ENCODE results near the gene MYOC.
"Not testable (repeated sequence)": the region's sequence is repeated elsewhere in the genome, so short reads cannot be mapped to it uniquely, and the experiment has no call there.

MYOC gene

DNA sequence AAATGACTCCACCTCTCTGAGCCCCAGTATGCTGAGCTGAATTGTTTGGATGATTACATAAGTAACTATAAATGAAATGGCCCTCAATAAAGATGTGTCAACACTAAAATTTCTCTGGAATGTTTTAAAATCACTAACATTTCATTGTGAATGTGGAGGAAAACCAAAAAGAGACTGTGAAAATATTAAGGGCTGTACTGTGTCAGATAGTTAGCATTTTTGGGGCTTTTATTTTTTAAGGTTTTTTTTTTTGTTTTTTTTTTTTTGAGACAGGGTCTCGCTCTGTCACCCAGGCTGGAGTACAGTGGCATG lies 6.3 kb downstream of the MYOC start:
- DNase-seq (ENCODE audit: low read depth): no peak

DNA sequence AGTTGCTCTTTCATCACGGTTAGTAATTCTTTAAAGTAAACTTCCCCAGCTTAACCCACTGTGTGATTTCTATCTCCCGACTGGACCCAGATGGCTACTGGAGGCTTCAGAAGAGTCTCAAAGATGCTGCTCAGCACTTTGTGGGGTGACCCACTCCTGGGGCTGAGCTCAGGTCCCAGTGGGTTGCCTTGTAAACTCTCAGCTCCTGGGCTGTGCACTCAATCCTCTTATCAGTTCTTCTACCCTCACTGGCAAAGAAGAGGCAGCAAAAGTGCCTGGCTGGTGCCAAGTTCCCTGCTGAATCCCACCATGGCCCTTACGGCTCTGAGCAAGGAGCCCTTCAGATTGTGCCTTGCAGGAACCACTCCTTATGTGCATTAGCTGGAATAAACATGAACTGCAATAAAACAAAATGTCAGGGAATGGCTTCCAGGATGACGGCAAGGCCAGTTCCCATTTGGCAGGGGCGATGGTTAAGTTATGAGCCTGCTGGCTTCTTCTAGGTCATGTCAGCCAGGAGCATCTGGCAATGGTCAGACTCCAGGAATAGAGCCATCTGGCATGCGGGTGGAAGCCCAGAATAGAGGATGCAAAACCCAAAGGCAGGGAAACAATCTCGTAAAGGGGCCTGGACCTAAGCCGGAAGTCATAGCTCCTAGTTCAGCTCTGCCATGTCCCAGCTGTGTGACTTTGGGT lies 6.8 kb downstream of the MYOC start:
- no peak for DNase-seq (ENCODE audit: low read depth)

DNA sequence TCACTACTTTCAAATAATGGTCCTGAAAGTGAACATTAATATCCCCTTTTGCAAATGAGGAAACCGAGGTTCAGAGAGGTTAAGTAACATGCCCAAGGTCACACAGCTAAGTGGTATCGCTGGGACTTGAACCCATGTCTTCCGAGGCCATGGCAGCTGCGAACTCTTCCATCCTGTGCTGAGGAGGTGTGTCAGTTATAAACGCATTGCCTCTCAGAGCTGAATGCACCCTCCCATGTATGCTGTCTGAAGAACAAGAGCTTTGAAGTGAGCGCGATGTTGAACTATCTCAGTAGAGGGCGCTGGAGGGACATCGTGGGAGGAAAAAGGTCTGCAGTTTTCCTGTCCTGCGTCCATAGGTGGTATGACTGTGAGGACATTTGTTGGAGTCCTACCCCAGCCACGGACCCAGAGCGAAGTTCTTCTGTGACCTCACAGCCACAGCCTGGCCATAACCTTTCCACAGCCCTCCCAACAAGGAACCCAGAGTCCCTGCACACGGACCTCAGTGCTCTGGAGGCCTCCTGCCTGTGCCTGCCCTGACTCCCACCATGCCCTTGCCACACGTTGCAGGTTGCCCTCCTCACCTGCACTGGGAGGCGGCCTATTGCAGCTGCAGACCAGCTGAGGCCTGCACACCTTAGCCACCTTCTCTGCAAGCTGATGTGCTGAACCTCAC lies 7.5 kb downstream of the MYOC start:
- peak; percentile 23 for DNase-seq (ENCODE audit: low read depth)

DNA sequence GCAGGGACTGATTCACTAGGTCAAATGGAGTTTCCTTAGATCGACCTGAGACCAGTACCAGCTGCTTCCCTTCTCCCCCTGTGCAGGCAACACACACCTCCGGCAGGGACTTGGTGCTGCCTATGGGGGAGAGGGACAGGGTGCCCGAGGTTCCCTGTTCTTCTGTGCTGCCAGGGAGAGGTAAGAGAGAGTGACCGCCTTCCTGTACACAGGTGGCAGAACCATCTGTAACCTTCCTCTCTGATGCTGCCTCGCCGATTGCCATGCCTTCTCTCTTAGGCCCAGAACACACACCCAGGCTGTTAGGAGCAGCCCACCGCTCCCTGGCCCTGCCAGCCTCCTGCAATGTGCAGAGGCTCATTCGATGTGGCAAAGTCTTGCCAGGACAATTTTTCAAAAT lies 9.3 kb downstream of the MYOC start:
- DNase-seq (ENCODE audit: low read depth): no peak

DNA sequence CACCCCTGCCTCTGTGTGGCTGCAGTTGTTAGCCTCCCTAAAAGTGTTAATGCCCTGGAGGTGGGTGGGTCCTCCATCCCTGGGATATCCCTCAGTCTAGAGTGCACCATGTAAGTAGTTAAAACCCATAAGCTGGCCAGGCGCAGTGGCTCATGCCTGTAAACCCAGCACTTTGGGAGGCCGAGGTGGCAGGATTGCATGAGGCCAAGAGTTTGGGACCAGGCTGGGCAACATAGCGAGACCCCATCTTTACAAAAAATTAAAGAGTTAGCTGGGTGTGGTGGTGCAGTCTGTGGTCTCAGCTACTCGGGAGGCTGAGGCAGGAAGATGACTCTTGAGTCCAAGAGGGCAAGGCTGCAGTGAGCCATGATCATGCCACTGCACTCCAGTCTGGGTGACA lies 10.3 kb downstream of the MYOC start:
- DNase-seq (ENCODE audit: low read depth): no peak

DNA sequence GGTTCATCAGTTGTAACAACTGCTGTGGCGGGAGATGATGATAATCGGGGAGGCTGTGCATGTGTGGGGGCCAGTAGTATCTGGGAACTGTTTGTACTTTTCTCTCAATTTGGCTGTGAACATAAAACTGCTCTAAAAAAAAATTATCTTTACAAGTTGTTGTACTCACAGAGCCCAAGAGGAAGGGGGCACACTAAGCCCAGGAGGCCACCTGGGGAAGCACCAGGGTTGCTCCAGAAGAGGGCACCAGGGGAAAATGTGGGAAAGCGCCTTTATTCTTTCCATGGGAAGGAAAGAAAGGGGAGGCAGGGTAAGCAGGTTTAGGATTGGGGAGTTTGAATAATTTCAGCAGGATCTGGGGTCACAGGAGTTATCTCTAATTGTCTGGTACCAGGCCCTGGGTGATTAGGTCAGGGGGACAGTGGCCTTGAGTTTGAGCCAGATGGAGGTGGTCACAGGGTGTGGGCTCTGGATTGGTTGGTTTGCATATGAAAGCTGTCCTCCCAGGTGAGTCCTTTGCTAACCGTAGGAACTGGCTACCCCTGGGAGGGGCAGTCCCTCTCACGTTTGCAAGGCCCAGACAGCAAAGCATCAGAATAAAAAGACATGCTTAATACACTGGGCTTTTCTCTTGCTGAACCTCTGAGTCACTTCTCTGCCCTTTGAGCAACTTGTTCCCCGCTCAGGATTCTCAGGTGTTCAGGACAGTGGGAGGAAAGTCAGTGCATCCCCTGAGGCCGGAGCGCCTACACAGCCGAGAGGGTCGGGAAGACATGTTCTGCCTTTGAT lies 11.2 kb downstream of the MYOC start:
- no peak for DNase-seq (ENCODE audit: low read depth)

DNA sequence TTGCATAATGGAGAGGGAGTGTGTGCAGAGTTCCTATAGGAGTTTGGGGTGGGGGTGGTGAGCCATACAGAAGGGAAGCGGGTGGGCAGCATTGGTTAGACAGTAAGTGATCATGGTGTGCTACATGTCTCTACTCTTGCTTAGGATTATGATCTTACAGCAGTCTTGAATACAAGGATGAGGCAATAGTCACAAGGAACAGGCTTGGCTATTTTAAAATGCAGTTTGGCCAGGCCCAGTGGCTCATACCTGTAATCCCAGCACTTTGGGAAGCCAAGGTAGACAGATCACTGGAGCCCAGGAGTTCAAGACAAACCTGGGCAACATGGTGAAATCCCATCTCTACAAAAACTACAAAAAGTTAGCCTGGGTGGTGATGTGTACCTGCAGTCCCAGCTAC lies 12.3 kb downstream of the MYOC start:
- DNase-seq (ENCODE audit: low read depth): no peak

DNA sequence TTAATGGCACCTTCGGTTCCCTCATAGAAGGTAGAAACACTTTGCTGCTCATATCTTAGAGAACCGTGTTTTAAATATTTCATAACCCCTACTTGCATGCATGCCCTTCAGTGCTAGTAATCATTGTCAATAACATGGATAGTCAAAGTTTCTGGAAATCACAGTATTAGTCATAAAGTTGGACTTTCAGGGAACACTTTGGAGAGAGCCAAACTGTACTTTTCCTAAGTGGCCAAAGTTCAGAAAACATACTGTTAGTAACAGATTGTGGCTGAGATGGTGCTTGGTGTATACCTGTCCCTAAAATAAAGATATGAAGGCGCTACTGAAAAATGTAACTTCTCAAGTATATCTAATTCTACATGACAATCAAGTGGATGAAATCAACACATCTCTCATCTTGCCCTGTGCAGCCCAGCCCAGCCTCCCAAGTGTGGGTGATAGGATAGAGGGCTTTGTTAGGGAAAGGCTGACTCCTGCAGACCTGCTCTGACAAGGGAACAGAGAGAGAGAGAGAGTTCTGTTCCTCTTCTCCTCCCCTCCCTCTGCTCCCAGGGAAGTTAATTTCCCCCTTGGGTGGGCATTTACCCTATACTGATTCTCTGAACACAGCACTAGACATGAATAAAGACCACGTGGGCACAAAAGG lies 14.4 kb downstream of the MYOC start:
- no peak for DNase-seq (ENCODE audit: low read depth)

DNA sequence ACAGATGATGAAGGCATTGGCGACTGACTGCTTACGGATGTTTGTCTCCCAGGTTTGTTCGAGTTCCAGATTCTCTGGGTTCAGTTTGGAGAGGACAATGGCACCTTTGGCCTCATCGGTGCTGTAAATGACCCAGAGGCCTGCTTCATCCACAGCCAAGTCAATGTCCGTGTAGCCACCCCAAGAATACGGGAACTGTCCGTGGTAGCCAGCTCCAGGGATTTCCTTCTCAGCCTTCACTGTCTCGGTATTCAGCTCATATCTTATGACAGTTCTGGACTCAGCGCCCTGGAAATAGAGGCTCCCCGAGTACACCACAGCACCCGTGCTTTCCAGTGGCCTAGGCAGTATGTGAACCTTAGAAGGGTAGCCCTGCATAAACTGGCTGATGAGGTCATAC lies 16.3 kb downstream of the MYOC start:
- DNase-seq (ENCODE audit: low read depth): no peak

DNA sequence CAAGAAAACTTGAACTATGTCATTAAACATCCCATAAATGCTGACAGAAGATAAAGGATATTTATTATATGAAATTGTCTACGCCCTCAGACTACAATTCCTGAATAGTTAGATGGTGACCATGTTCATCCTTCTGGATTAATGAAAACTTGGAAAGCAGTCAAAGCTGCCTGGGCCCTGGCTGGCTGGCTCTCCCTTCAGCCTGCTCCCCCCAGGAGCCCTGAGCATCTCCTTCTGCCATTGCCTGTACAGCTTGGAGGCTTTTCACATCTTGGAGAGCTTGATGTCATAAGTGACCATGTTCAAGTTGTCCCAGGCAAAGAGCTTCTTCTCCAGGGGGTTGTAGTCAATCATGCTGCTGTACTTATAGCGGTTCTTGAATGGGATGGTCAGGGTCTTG lies 16.8 kb downstream of the MYOC start:
- DNase-seq (ENCODE audit: low read depth): no peak

DNA sequence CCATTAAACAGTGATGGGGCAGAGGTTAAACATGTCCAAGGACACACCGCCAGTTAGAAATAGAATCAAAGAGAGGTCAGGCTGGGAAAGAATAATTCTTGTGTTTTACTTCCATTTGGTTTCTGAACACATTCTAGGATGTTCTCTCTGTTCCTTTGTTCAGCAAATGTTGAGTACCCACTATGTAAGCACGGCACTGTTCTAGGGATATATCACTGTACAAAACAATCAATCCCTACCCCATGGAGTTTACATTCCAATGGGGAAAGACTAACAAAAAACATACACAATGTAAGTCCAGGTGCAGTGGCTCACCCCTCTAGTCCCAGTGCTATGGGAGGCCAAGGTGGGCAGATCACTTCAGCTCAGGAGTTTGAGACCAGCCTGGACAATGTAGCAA lies 24.3 kb downstream of the MYOC start:
- no peak for DNase-seq (ENCODE audit: low read depth)

DNA sequence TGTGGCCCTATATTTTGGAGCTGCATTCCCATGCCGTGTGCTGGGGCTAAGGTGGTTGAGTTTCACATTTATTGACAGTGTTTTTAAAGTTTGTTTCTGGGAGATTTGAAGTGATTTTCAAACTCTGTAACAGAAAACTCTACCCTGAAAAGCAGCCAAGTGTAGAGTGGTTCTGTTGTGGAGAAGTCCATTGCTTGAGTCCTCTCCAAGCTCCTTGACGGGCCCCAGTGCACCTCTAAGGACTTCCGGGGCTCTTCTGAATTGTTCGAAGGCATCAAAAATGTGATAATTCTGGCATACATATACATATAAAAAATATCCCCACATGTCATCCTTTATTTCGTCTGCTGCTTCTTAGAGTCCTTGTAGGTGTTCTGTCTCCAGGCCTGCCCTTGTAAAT lies 25.5 kb downstream of the MYOC start:
- DNase-seq (ENCODE audit: low read depth): no peak

DNA sequence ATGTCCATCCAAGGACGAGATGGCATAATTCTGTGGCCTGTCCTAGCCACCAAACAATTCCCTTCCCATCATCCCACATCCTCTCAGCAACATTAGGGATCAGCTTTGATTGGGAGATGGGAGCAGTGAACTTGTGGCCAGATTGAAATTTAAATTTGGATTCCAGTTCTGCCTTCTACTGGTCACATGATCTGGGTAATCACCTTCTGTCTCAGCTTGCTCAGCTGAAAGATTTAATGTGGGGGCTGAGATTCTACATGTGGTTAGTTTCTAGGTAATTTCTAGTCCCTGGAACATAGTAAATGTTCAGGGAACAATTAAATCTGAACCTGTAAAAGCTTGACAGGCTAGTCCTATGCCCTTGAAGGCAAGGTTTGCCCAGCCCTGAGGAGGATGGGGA lies 27.3 kb downstream of the MYOC start:
- no peak for DNase-seq (ENCODE audit: low read depth)

DNA sequence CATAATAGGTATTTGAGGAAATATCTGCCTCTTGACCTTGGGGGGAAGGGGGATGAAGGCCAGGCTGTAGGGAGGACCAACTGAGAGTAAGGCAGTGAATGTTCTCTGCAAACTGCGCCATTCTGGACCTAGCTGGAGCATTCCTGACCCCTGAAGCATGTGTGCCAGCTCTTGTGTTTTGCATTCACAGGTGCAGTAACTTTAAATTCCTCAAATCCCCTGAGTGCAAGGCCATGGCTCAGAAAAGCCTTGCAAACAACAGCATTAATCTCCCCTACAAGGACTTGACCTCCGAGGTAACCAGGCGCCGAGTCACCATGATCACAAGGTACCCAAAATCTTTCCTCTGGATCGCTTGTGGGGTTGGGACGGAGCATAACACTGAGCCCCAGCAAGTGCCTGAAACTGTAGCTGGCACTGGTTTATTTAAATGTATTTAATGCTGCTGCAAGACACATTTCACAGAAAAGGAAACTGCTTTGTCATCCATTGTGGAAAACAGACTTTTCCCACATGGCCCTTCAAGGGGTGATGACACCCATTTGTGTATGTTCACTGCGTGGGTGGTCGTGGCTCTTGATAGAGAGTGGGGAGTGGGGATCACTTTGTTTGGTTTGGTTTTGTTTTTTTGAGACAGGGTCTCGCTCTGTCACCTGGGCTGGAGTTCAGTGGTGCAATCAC lies 28.7 kb downstream of the MYOC start:
- DNase-seq (ENCODE audit: low read depth): no peak

DNA sequence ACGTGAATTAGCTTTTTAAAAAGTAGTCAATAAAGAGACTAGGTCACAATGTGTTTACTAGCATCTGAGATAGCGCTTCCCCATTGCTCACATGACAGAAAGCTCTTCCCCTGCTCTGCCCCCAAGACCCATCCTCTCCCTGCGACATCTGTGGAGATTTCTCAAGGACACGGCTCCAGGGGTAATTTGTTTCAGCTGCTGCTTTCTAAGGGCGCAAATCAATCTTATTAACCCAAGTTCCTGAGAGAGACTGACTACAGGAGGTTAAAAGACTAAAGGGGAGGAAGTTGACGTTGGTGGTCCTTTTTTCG lies 30.4 kb downstream of the MYOC start, which contains the start of gene MYOCOS:
Gene MYOCOS, plus strand, starts transcription at position 92 of the 311 bp plus-strand sequence. CDS start 1,641 bp downstream, outside the sequence.
- no peak for DNase-seq (ENCODE audit: low read depth)

DNA sequence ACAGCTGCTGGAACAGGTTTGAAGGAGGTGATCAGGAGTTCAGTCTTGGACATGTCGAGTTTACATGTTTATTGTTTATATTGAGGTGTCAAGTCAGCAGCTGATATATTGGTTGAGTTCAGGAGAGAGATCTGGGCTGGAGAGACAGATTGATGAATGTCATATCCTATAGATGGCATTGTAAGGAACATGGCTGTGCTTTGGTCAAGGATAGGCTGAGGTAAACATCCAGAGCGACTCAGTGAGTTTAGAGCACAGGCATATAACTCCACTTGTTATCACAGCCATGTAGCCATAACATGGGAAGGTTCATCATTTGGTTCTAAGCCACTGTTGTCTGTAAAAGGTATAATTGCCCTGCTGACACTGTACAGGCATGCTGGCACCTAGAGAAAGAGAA lies 35.9 kb downstream of the MYOC start:
- no peak for DNase-seq (ENCODE audit: low read depth)

DNA sequence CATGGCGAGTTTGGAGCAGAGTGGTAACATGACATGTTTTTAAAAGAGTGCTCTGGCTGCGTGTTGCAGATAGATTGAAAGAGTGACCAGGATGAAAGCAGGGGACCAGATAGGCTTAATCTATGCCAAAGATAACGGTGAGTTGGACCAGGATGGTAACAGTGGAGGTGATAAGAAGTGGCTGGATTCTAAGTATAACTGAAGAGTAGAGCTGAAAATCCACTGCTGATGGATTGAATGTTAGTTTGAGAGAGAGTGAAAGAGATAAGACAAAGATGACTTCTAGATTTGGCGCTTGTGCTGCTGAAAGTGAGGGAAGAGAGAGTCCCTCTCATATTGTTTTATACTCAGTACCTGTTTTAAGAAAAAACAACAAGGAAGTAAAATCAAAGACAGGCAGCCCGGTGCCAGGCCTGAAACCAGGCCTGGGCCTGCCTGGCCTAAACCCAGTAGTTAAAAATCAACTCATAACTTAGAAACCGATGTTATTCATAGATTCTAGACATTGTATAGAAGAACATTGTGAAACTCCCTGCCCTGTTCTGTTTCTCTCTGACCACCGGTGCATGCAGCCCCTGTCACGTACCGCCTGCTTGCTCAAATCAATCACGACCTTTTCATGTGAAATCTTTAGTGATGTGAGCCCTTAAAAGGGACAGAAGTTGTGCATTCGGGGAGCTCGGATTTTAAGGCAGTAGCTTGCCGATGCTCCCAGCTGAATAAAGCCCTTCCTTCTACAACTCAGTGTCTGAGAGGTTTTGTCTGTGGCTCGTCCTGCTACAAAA lies 37.2 kb downstream of the MYOC start:
- DNase-seq (ENCODE audit: low read depth): not testable (repeated sequence)

DNA sequence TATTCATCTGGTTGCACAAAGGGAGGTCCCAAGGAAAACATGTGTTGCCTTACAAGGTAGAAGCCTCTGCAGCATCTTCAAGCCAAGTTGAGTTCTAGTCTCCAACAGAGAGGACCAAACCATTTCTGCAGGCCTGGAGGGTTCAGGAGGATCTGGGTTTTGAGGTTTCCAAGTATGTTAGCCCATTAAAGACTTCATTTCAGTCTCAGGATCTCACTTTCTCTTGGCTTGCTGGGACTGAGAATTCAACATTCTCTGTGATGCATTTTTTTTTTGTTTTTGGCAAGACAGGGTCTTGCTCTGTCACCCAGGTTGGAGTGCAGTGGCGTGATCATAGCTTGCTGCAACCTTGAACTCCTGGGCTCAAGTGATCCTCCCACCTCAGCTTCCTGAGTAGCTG lies 39.2 kb downstream of the MYOC start:
- no peak for DNase-seq (ENCODE audit: low read depth)

DNA sequence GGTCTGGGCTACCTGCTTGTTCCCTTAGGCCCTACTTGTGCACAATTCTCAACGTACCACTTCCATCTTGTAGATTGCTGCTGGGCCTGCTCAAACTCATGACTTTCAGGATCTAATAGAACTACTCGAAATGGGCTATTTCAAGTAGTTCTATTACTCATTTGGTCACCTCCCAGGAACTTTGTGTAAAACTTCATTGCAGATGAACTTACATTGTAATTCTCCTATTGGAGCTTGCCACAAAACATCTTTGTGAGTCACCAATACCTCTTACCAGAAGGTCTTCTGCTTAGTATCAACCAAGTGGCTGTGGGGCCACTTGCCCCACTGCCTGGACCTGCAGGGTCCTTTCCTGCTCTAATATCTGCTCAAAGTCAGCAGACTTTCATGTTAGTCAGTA lies 41.2 kb downstream of the MYOC start:
- no peak for DNase-seq (ENCODE audit: low read depth)

DNA sequence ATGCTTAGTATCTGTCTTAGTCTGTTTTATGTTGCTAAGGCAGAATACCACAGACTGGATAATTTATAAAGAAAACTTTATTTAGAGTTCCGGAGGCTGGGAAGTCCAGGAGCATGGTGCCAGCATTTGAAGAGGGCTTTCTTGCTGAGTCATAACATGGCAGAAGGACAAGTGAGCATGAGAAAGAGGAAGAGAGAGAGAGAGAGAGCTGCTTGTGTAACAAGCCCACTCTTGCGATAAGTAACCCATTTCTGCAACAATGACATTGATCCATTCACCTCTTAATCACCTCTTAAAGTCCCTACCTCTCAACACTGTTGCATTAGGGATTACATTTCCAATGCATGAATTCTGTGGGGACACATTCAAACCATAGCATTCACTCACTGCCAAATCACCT lies 42.1 kb downstream of the MYOC start:
- DNase-seq (ENCODE audit: low read depth): no peak

DNA sequence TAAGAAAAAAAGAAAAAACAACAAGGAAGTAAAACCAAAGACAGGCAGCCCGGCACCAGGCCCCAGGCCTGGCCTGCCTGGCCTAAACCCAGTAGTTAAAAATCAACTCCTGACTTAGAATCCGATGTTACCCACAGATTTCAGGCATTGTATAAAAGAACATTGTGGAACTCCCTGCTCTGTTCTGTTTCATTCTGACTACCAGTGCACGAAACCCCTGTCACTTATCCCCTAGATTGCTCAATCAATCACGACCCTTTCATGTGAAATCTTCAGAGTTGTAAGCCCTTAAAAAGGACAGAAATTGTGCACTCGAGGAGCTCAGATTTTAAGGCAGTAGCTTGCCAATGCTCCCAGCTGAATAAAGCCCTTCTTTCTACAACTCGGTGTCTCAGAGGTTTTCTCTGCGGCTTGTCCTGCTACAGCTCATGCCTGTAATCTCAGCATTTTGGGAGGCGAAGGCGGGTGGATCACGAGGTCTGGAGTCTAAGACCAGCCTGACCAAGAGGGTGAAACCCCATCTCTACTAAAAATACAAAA lies 46.0 kb downstream of the MYOC start:
- DNase-seq (ENCODE audit: low read depth): no peak

Data from activated T-helper 9 cell treated with anti-CD3 and anti-CD28 coated beads, Interleukin-2, amount 50 U/mL, for 16 hours (primary cell).